K562 (cell line): ENCODE results near the gene ZNF865. TPM values are rescaled to one million over a fixed set of nuclear protein-coding genes. Genes with fewer than 3 reads are reported as not detected.

Experiments
- ATAC-seq: fragments of 200-7000 bp; cut with Tn5 transposase; 3 replicates; pipeline ENCODE4 v1.9.1; 2020; ENCODE audit warnings: moderate library complexity
- BruUV-seq: library from RNA; stranded (reverse); fragments of 400-500 nt; replicated peaks from 2 replicates; lab custom pipeline; 2021; lab: Mats Ljungman, UMichigan
- CTCF ChIA-PET: fragments of 300-600 bp; formaldehyde crosslinking; extraction: SDS; loops from one replicate; lab custom pipeline; 2021; ENCODE audit warnings: low intra/inter-chr PET ratio; lab: Yijun Ruan, JAX
- POLR2A ChIA-PET: fragments of 300-600, 350-650 bp; sonication (Branson Sonifier 250); formaldehyde crosslinking; extraction: SDS; loops from one replicate; lab custom pipeline; 2021; ENCODE audit warnings: antibody characterized with exemption, inconsistent platforms; lab: Yijun Ruan, JAX
- DNase-seq, 4 experiments: peaks; one replicate each; pipeline versions ENCODE4 v3.0.0 to v3.0.0-alpha.2; 2011 to 2018; ENCODE audit warnings: low spot score in 3 of 4, mixed read lengths in 3 of 4; ENCODE audit errors: extremely low read depth in 1 of 4
- FAIRE-seq: peaks from 2 replicates; lab custom pipeline; 2011; peaks lifted over from hg19 to GRCh38; lab: Jason Lieb, UNC
- H2AFZ ChIP-seq: 2 replicates; pipeline ENCODE4 v1.6.0; 2011; ENCODE audit warnings: low read depth, low read length, control low read depth, inconsistent platforms
- H3K27ac ChIP-seq: fragments of 200-600 bp; 3 replicates; pipeline ENCODE4 v1.8.0; 2011; ENCODE audit warnings: low read depth, mild to moderate bottlenecking, control low read depth, inconsistent platforms, low read length, moderate library complexity, mixed read lengths; ENCODE audit errors: extremely low read depth
- H3K27me3 ChIP-seq, 2 experiments: fragments of 300-600 bp in 1 of 2; 2 replicates in 1 of 2; 3 replicates in 1 of 2; pipeline versions ENCODE4 v1.6.0 to v1.8.0; 2011; ENCODE audit warnings: inconsistent platforms in 2 of 2, low read length in 2 of 2, mild to moderate bottlenecking in 1 of 2, mixed read lengths in 1 of 2, moderate library complexity in 1 of 2; ENCODE audit not compliant: control insufficient read depth in 2 of 2, insufficient read depth in 2 of 2
- H3K36me3 ChIP-seq: fragments of 300-600 bp; 3 replicates; pipeline ENCODE4 v1.8.0; 2011; ENCODE audit warnings: mild to moderate bottlenecking, low read length, inconsistent platforms; ENCODE audit not compliant: control insufficient read depth, insufficient read depth
- H3K4me1 ChIP-seq, 2 experiments: fragments of 200-600 bp in 1 of 2; replicated peaks in 1 of 2; 2 replicates in 1 of 2; 3 replicates in 1 of 2; pipeline versions ENCODE4 v1.5.1 to v1.8.0; 2011; ENCODE audit warnings: inconsistent platforms in 2 of 2, low read length in 2 of 2, mild to moderate bottlenecking in 1 of 2, mixed read lengths in 1 of 2, moderate library complexity in 1 of 2; ENCODE audit not compliant: control insufficient read depth in 2 of 2, insufficient read depth in 2 of 2
- H3K4me2 ChIP-seq: 2 replicates; pipeline ENCODE4 v1.6.1; 2011; ENCODE audit warnings: low read length, control low read depth, inconsistent platforms, mixed read lengths; ENCODE audit not compliant: insufficient read depth
- H3K4me3 ChIP-seq: fragments of 200-600 bp; sonication (generic), shearing (Covaris generic); 2 replicates; pipeline ENCODE4 v1.5.1; 2016; ENCODE audit warnings: control low read depth, inconsistent platforms
- H3K79me2 ChIP-seq: fragments of 200-600 bp; 3 replicates; pipeline ENCODE4 v1.8.0; 2011; ENCODE audit warnings: low read length, inconsistent platforms; ENCODE audit not compliant: control insufficient read depth, insufficient read depth
- H3K9ac ChIP-seq, 2 experiments: 2 replicates each; pipeline versions ENCODE4 v1.6.0 to v1.6.1; 2011; ENCODE audit warnings: low read depth in 2 of 2, low read length in 2 of 2, control low read depth in 1 of 2, inconsistent platforms in 1 of 2, mild to moderate bottlenecking in 1 of 2, mixed read lengths in 1 of 2; ENCODE audit not compliant: insufficient read depth in 1 of 2
- H3K9me1 ChIP-seq: one replicate; pipeline ENCODE4 v1.6.0; 2011; ENCODE audit warnings: inconsistent platforms, mild to moderate bottlenecking, low read length, moderate library complexity; ENCODE audit not compliant: control insufficient read depth, insufficient read depth
- H3K9me3 ChIP-seq: replicated peaks from 2 replicates; pipeline ENCODE4 v1.5.1; 2011; ENCODE audit warnings: low read depth, low read length, inconsistent platforms; ENCODE audit not compliant: control insufficient read depth, insufficient read depth
- H4K20me1 ChIP-seq: replicated peaks from 2 replicates; pipeline ENCODE4 v1.6.1; 2011; ENCODE audit warnings: low read length, inconsistent platforms, mixed read lengths; ENCODE audit not compliant: control insufficient read depth, insufficient read depth
- CBFA2T2 ChIP-seq: fragments of 450-650 bp; conservative IDR thresholded peaks from 2 replicates; pipeline ENCODE4 v1.6.1; 2017; ENCODE audit warnings: mild to moderate bottlenecking
- CEBPB ChIP-seq: fragments of 450-650 bp; IDR thresholded peaks from 2 replicates; pipeline ENCODE4 v1.6.1; 2016; ENCODE audit warnings: missing genetic modification characterization, missing compliant biosample characterization
- POLR2G ChIP-seq: fragments of 200-400 bp; formaldehyde crosslinking; IDR thresholded peaks from 2 replicates; pipeline ENCODE4 v1.6.1; 2017; ENCODE audit warnings: low read depth, mild to moderate bottlenecking, antibody characterized with exemption, low read length, moderate library complexity
- PTBP1 ChIP-seq: fragments of 200-400 bp; formaldehyde crosslinking; IDR thresholded peaks from 2 replicates; pipeline ENCODE4 v1.6.1; 2017; ENCODE audit warnings: low read depth, low read length
- SMAD4 ChIP-seq: fragments of 250-450 bp; sonication (Bioruptor Pico); conservative IDR thresholded peaks from 2 replicates; pipeline ENCODE4 v1.8.0; 2021; ENCODE audit warnings: inconsistent platforms, mild to moderate bottlenecking, moderate library complexity
- ZBED1 ChIP-seq: IDR thresholded peaks from 2 replicates; pipeline ENCODE4 v1.6.1; 2014
- ZBTB33 ChIP-seq: sonication (generic); formaldehyde crosslinking; IDR thresholded peaks from 2 replicates; pipeline ENCODE4 v1.8.1; 2023; ENCODE audit warnings: mild to moderate bottlenecking, missing genetic modification reagents
- ZSCAN29 ChIP-seq: fragments of 450-650 bp; IDR thresholded peaks from 2 replicates; pipeline ENCODE4 v1.6.1; 2017
- WGBS: fragments of 100-300 bp; shearing (Covaris generic); methylation state at CpG from one replicate; pipeline ENCODE4 v1.1.6; 2016; ENCODE audit warnings: low coverage, mixed read lengths; ENCODE audit not compliant: insufficient coverage; ENCODE audit errors: missing lambda C conversion rate; 5-methylcytosine and 5-hydroxymethylcytosine counted together
- in situ Hi-C: fragments of 300-500 bp; cut with MboI; formaldehyde crosslinking; loops from 4 replicates; pipeline ENCODE4 v1.15.0; 2018; ENCODE audit warnings: inconsistent platforms, mixed read lengths
- intact Hi-C: fragments of 100-400 bp; cut with micrococcal nuclease; formaldehyde crosslinking; loops from 2 replicates; pipeline ENCODE4 v1.14.2; 2022
- polyA plus RNA-seq, 8 experiments: library from polyadenylated mRNA; depleted of rRNA in 4 of 8; stranded (reverse) in 5 of 8; unstranded in 3 of 8; fragments of >200 nt; fragmentation: Nextera tagmentation in 2 of 8; fragmentation: Illumina TruSeq in 1 of 8; extraction: Ambion mirVana in 2 of 8; extraction: Trizol in 1 of 8; gene quantifications; 2 replicates each; pipeline versions ENCODE4 v1.2.1 to v1.2.3, GENCODE V29; 2011 to 2014; ENCODE audit warnings: inconsistent platforms in 1 of 8, missing spikeins in 1 of 8
- total RNA-seq, 7 experiments: library from RNA; depleted of rRNA in 6 of 7; stranded (reverse); fragments of >200 nt in 6 of 7; fragmentation: Illumina TruSeq in 2 of 7; extraction: Trizol in 2 of 7; gene quantifications; 2 replicates each; pipeline versions ENCODE4 v1.2.1 to v1.2.3, GENCODE V29; 2011 to 2021; ENCODE audit warnings: low replicate concordance in 1 of 7

The ZNF865 gene
- total and polyA plus RNA-seq, 9 of the 15 experiments (the other 6 are each of a cell fraction or from before 2014, with no cell fraction given): 0.40 to 18.8 (median 1.6) TPM; not detected in 2

GRCh38 chr19:55620410-55621204 is 15.2 kb downstream of the ZNF865 start (continued):
- TF ChIP-seq SMAD4 (CRISPR knock-in tag): peak; percentile 48; the same call in 1 of the 2 replicates
- TF ChIP-seq CEBPB (tag): peak; percentile 49
- no peak for TF ChIP-seq CBFA2T2
- TF ChIP-seq PTBP1: no peak
- no peak for TF ChIP-seq ZBED1

- ATAC-seq: no peak
- peaks cover 3% of the 10 kb centered on the region for H3K9me1 ChIP-seq
- H3K27ac ChIP-seq: no peak overlapping the region
- H3K4me3 ChIP-seq: no peak overlapping the region
- no peak overlapping the region for H3K9ac ChIP-seq
- POLR2A ChIA-PET: interaction anchor here (1.0 to 2.0 kb wide), 2 partner anchors 15 to 22 kb away, joined by 4 to 11 read pairs; partner anchors contain the start of genes FIZ1 and ZNF865
- 83% methylated on average over 7 of the region's 9 CpGs for WGBS
- in situ Hi-C loops: loop anchor here (10.0 kb wide), 1 partner anchor 336 kb away; the partner anchor contains the start of genes BRSK1 and HSPBP1
- intact Hi-C loops: no loop called here
- H3K36me3 ChIP-seq: peaks cover 22% of the 10 kb centered on the region; the same call in 2 of the 3 replicates
- H2AFZ ChIP-seq: no peak overlapping the region
- TSS peak; percentile 42 for BruUV-seq
- DNase-seq: peak in 1 of 4 experiments; percentile 6
- H3K9me3 ChIP-seq: no peaks in the 10 kb centered on the region
- H3K4me2 ChIP-seq: no peak overlapping the region
- no peak for TF ChIP-seq ZSCAN29
- peak; percentile 11; the same call in 1 of the 2 replicates for TF ChIP-seq POLR2G
- no peak for TF ChIP-seq ZBTB33 (CRISPR knock-in tag)
- no peak for FAIRE-seq
- H4K20me1 ChIP-seq: no peaks in the 10 kb centered on the region; the same call in 1 of the 2 replicates
- CTCF ChIA-PET: no interaction called here
- H3K27me3 ChIP-seq: no peaks in the 10 kb centered on the region
- H3K4me1 ChIP-seq: peaks cover 9 to 16% of the 10 kb centered on the region in 2 experiments; a peak in 4 of 5 replicates
- peaks cover 7% of the 10 kb centered on the region; the same call in 2 of the 3 replicates for H3K79me2 ChIP-seq
Measured at GRCh38 chr19:55621205-55621672, 15.8 kb downstream of the ZNF865 start.
